SU-DHL-6 (cell line): ENCODE measurements around the gene SH3RF3.

ENCODE experiments used
- CTCF ChIP-seq: fragments of 200-600 bp; sonication (generic); IDR thresholded peaks from one replicate; pipeline ENCODE4 v1.5.1; 2017; ENCODE audit warnings: antibody characterized with exemption, mild to moderate bottlenecking, low read length, moderate library complexity; ENCODE audit not compliant: insufficient read depth, poor library complexity, severe bottlenecking
- EZH2phosphoT487 ChIP-seq: fragments of 200-600 bp; sonication (generic), shearing (Covaris generic); conservative IDR thresholded peaks from 2 replicates; pipeline ENCODE4 v1.6.1; 2018; ENCODE audit warnings: mild to moderate bottlenecking, antibody characterized with exemption, low read length, moderate library complexity, mixed read lengths

- TF ChIP-seq CTCF (no peak), EZH2phosphoT487 (no peak)
These were observed 334.2 kb downstream of the SH3RF3 start for GRCh38 chr2:109463236-109463635.
